HG03196 (cell line): Measurements from ENCODE around the gene CTIF.
"Not testable (repeated sequence)": the region's sequence is repeated elsewhere in the genome, so short reads cannot be mapped to it uniquely, and the experiment has no call there.

Experiments used
- ATAC-seq: cut with Tn5 transposase; IDR thresholded peaks from one replicate; pipeline ENCODE4 v1.9.1; 2021; ENCODE audit not compliant: unreplicated experiment

CTIF gene

GRCh38 chr18:48700446-48700845 lies 161.6 kb downstream of the CTIF start:
- ATAC-seq, result no peak

GRCh38 chr18:48702346-48703027 lies 163.7 kb downstream of the CTIF start:
- ATAC-seq, result no peak

GRCh38 chr18:48703028-48703386 lies 164.2 kb downstream of the CTIF start:
- no peak for ATAC-seq

GRCh38 chr18:48703418-48703817 lies 164.6 kb downstream of the CTIF start:
- no peak for ATAC-seq

GRCh38 chr18:48705043-48705442 lies 166.2 kb downstream of the CTIF start:
- no peak for ATAC-seq

GRCh38 chr18:48705531-48705930 lies 166.7 kb downstream of the CTIF start:
- no peak for ATAC-seq

- no peak for ATAC-seq
Measured at GRCh38 chr18:48706731-48707130, 167.9 kb downstream of the CTIF start.

GRCh38 chr18:48707636-48708296 lies 168.9 kb downstream of the CTIF start:
- ATAC-seq, result no peak

- ATAC-seq, result no peak
Measured at GRCh38 chr18:48708807-48709206, 170.0 kb downstream of the CTIF start.

- no peak for ATAC-seq
Measured at GRCh38 chr18:48709371-48710062, 170.7 kb downstream of the CTIF start.

GRCh38 chr18:48711651-48712486 lies 173.0 kb downstream of the CTIF start:
- ATAC-seq, result no peak

- no peak for ATAC-seq
Measured at GRCh38 chr18:48713309-48713708, 174.5 kb downstream of the CTIF start.

- no peak for ATAC-seq
Measured at GRCh38 chr18:48714873-48715272, 176.0 kb downstream of the CTIF start.

GRCh38 chr18:48715711-48716361 lies 177.0 kb downstream of the CTIF start:
- ATAC-seq, result no peak

- not testable (repeated sequence) for ATAC-seq
Measured at GRCh38 chr18:48717227-48717626, 178.4 kb downstream of the CTIF start.

- ATAC-seq, result no peak
Measured at GRCh38 chr18:48718251-48718959, 179.6 kb downstream of the CTIF start.

GRCh38 chr18:48719388-48719787 lies 180.6 kb downstream of the CTIF start:
- no peak for ATAC-seq

GRCh38 chr18:48719974-48720654 lies 181.3 kb downstream of the CTIF start:
- ATAC-seq, result no peak

- no peak for ATAC-seq
Measured at GRCh38 chr18:48720655-48721025, 181.8 kb downstream of the CTIF start.

- ATAC-seq, result no peak
Measured at GRCh38 chr18:48721312-48721711, 182.5 kb downstream of the CTIF start.
